Left cardiac atrium (tissue), 2 donors: ENCODE results near the gene ANKS1A. TPM values are rescaled to one million over a fixed set of nuclear protein-coding genes. Genes with fewer than 3 reads are reported as not detected.

Experiments used
- total RNA-seq, 2 donors: library from RNA; stranded (reverse); fragmentation: NEBNext Ultra II Directional; extraction: Animal tissue kit (Norgen Biotek cat#: 25700); gene quantifications; one replicate each; pipeline ENCODE4 v1.2.1, GENCODE V29; 2021
- donor health status: DM: no; HTN: yes; CAD: no; lungs with severe emphysema.
- donor health status: DM: yes; HTN: yes; CAD: no.

Gene ANKS1A
- total RNA-seq, 2 donors from 2014 or later = 20.9 to 26.4 TPM

Other genes with a start within 250 kb of the ANKS1A start
- gene ILRUN, start 192.5 kb upstream of the ANKS1A start, total RNA-seq = 100 to 1,000 TPM; 102 to 104 TPM
- gene SNRPC, start 131.8 kb upstream of the ANKS1A start, total RNA-seq = 10 to 100 TPM; 87.6 to 91.1 TPM
- gene BLTP3A, start 97.2 kb upstream of the ANKS1A start, total RNA-seq = 10 to 100 TPM; 12.4 to 17.5 TPM
- gene TAF11, start 1.2 kb upstream of the ANKS1A start, total RNA-seq = 10 to 100 TPM; 16.6 to 20.5 TPM